HG03565 (cell line): Measurements from ENCODE around the gene TAF5.
"Not testable (repeated sequence)": the region's sequence is repeated elsewhere in the genome, so short reads cannot be mapped to it uniquely, and the experiment has no call there.

Source experiments
- ATAC-seq: cut with Tn5 transposase; IDR thresholded peaks from one replicate; pipeline ENCODE4 v1.9.1; 2021; ENCODE audit warnings: mild to moderate bottlenecking, moderate library complexity; ENCODE audit not compliant: unreplicated experiment

TAF5 gene

GRCh38 chr10:103397191-103397825, 29.5 kb downstream of the TAF5 start:
- ATAC-seq, result no peak

- ATAC-seq, result no peak
Observed at GRCh38 chr10:103413564-103413963, 45.8 kb downstream of the TAF5 start.

DNA sequence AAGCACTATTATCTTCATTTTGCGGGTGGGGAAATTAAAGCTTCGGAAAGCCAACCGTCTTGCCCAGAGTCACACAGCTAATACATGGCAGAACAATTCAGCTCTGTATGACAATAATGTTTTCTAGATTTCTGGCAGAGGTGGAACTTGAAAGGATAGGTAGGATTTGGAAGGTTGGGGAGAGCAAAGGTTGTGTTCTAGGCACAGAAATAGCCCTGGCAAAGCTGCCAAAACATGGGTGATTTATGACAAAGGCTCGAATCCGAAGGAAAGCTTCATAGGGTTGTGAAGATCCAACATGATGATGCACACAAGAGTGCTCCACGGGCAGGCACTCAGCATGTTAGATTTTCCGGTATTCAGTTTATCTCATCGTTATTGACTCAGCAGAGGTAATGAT, 47.8 kb downstream of the TAF5 start:
- ATAC-seq, result no peak

DNA sequence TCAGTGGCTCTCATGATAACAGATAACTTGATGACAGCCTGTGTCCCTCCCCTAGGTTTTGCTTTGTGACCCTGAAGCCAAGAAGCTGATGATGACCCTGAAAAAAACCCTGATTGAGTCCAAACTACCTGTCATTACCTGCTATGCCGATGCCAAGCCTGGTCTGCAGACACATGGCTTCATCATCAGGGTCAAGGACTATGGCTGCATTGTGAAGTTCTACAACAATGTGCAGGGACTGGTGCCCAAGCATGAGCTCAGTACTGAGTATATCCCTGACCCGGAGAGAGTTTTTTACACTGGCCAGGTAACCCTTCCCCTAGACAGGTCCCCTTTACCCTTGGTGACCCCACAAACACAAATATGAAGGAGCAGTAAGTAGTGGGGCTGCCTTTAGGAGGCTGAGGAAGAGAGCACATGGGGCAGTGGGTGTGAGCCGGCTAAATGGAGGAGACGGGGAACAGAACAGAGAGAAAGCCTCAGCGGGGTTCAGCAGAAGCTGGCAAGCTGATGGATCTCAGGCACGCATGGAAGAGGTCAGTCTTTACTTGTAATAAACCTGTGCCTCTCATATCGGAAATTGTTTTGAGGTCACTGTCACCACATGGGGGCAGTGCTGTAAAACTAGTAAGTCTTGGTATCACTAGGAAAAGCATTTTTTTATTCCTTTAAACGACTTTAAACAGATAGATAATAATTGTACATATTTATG, 48.8 kb downstream of the TAF5 start:
- ATAC-seq, result no peak

DNA sequence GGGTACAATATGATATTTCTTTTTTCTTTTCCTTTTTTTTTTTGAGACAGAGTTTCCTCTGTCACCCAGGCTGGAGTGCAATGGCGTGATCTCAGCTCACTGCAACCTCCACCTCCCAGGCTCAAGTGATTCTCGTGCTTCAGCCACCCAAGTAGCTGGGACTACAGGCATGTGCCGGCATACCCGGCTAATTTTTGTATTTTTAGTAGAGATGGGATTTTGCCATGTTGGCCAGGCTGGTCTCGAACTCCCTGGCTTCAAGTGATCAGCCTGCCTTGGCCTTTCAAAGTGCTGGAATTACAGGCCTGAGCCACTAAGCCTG, 49.3 kb downstream of the TAF5 start:
- not testable (repeated sequence) for ATAC-seq

- no peak for ATAC-seq
Observed at GRCh38 chr10:103417601-103418000, 49.8 kb downstream of the TAF5 start.

- ATAC-seq, result no peak
Observed at GRCh38 chr10:103419101-103419500, 51.3 kb downstream of the TAF5 start.

- ATAC-seq, result no peak
Observed at GRCh38 chr10:103423748-103424147, 56.0 kb downstream of the TAF5 start.

GRCh38 chr10:103427866-103428265, 60.1 kb downstream of the TAF5 start:
- no peak for ATAC-seq

DNA sequence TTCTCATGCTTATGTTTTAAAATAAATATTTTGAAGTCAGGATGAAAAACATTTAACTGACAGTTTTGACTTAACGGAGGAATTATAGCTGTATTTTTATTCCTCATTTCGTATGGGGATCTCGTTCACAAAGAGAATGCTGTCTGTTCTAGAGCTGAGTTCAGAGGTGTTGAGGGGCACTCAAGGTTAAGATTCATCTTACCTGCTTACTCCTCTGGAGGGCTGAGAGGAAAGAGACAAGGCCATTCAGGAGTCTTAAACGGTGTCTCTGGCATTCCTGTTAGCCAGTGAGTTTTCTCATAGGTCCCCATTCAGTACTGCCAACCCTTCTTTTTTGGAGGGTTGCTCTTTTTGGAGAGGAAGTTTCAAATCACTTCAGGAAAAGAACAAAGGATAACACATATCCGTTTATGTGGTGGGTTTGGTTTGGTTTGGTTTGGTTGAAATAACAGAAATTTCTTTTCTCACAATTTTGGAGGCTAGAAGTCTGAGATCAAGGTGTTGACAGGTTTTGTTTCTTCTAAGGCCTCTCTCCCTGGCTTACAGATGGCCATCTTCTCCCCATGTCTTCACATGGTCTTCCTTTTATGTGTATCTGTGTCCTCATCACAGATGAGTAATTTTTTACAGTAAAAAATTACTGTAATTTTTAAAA, 61.3 kb downstream of the TAF5 start:
- ATAC-seq, result no peak

GRCh38 chr10:103429647-103430046, 61.9 kb downstream of the TAF5 start:
- no peak for ATAC-seq

GRCh38 chr10:103431902-103432301, 64.1 kb downstream of the TAF5 start:
- no peak for ATAC-seq

DNA sequence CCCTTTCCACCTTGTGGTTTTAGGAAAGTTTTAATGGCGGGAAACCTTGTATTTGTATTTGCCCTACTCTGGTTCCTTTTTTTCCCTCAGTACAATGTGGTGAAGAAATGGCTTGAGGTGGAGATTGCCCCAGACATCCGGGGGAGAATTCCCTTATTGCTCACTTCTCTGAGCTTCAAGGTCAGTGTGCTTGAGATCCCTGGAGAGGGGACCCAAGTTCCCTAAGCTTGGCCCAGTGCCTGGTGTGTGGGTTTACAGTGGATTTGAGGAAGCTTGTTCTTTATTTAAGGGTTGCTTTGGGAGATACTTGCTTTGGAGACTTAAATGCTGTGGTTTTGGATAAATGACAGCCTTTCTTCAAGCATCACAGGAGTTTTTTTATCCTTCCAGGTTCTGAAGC, 66.1 kb downstream of the TAF5 start:
- ATAC-seq, result no peak
